ENCODE measurements around the gene TCF3. TPM values are rescaled to one million over a fixed set of nuclear protein-coding genes. Genes with fewer than 3 reads are reported as not detected.

TCF3 gene
- total RNA-seq, 5 donors from 2014 or later (not counting 1 experiment from before 2014, with no cell fraction given), result 63.3 to 107 (median 94.6) TPM

- H3K27ac ChIP-seq (ENCODE audit: low read length), result no peak overlapping the region
- H3K27ac Mint-ChIP-seq, result no peak overlapping the region
- CTCF ChIA-PET, result no interaction called here
- peaks cover 0 to 6% (median 0%) of the 10 kb centered on the region in 3 donors for H3K4me1 Mint-ChIP-seq
- no peaks in the 10 kb centered on the region for H3K9me3 Mint-ChIP-seq
- no peak overlapping the region for H3K4me3 Mint-ChIP-seq
- peaks cover 0 to 4% of the 10 kb centered on the region in 2 donors for H3K27me3 Mint-ChIP-seq
- POLR2A ChIA-PET, result interaction anchor here in 1 of 2 donors (0.5 kb wide), 1 partner anchor 30 kb away, joined by 3 read pairs; no protein-coding TSS in a partner anchor
- H3K27me3 ChIP-seq (replicated peaks in 1 of 2; ENCODE audit: control insufficient read depth in 2 of 2, extremely low read depth in 1 of 2, insufficient read depth in 2 of 2, low read length in 1 of 2), result peaks cover 0 to 50% of the 10 kb centered on the region in 2 experiments
- no peak for DNase-seq
- H3K4me1 ChIP-seq (ENCODE audit: control insufficient read depth in 1 of 2, extremely low read depth in 1 of 2, insufficient read depth in 2 of 2, low read length in 2 of 2), result peaks cover 0 to 5% of the 10 kb centered on the region in 2 experiments
- H3K36me3 Mint-ChIP-seq, result no peaks in the 10 kb centered on the region
- ATAC-seq (replicated peaks in 1 of 4), result no peak
- H3K4me3 ChIP-seq (ENCODE audit: control insufficient read depth in 1 of 2, extremely low read depth in 1 of 2, low read length in 1 of 2), result no peak overlapping the region
- no peaks in the 10 kb centered on the region for H3K9me3 ChIP-seq
- 80% methylated on average over 1 of the region's 4 CpGs for WGBS (ENCODE audit: insufficient coverage)
- H3K36me3 ChIP-seq (ENCODE audit: control insufficient read depth in 2 of 2, extremely low read depth in 1 of 2, insufficient read depth in 1 of 2, low read length in 1 of 2), result no peaks in the 10 kb centered on the region
Measured at GRCh38 chr19:1659084-1659427, 6.6 kb upstream of the TCF3 start.

GRCh38 chr19:1658150-1659083, 6.0 kb upstream of the TCF3 start:
- Histone ChIP-seq H3K27me3 (replicated peaks in 1 of 2; ENCODE audit: control insufficient read depth in 2 of 2, extremely low read depth in 1 of 2, insufficient read depth in 2 of 2, low read length in 1 of 2) (peaks cover 0 to 45% of the 10 kb centered on the region in 2 experiments), H3K36me3 (ENCODE audit: control insufficient read depth in 2 of 2, extremely low read depth in 1 of 2, insufficient read depth in 1 of 2, low read length in 1 of 2) (no peaks in the 10 kb centered on the region), H3K27ac (ENCODE audit: low read length) (no peak overlapping the region), H3K4me3 (ENCODE audit: control insufficient read depth in 1 of 2, extremely low read depth in 1 of 2, low read length in 1 of 2) (no peak overlapping the region), H3K4me1 (ENCODE audit: control insufficient read depth in 1 of 2, extremely low read depth in 1 of 2, insufficient read depth in 2 of 2, low read length in 2 of 2) (peaks cover 0 to 7% of the 10 kb centered on the region in 2 experiments), H3K9me3 (no peaks in the 10 kb centered on the region)
- Mint-ChIP-seq H3K9me3 (no peaks in the 10 kb centered on the region), H3K4me1 (peaks cover 0 to 6% (median 0%) of the 10 kb centered on the region in 3 donors), H3K27me3 (peaks cover 0 to 4% of the 10 kb centered on the region in 2 donors), H3K36me3 (no peaks in the 10 kb centered on the region), H3K27ac (no peak overlapping the region), H3K4me3 (no peak overlapping the region)
- ATAC-seq (replicated peaks in 1 of 4), result no peak
- CTCF ChIA-PET, result no interaction called here
- POLR2A ChIA-PET, result interaction anchor here in 1 of 2 donors (0.5 kb wide), 1 partner anchor 31 kb away, joined by 3 read pairs; no protein-coding TSS in a partner anchor
- 80% methylated on average over 32 of the region's 33 CpGs for WGBS (ENCODE audit: insufficient coverage)
- DNase-seq, result no peak

- DNase-seq (no peak), ATAC-seq (replicated peaks in 1 of 4) (no peak)
- H3K4me3 Mint-ChIP-seq, result no peak overlapping the region
- H3K27me3 Mint-ChIP-seq, result peaks cover 0 to 4% of the 10 kb centered on the region in 2 donors
- H3K27ac Mint-ChIP-seq, result no peak overlapping the region
- no peaks in the 10 kb centered on the region for H3K9me3 ChIP-seq
- H3K27ac ChIP-seq (ENCODE audit: low read length), result no peak overlapping the region
- H3K9me3 Mint-ChIP-seq, result no peaks in the 10 kb centered on the region
- H3K36me3 ChIP-seq (ENCODE audit: control insufficient read depth in 2 of 2, extremely low read depth in 1 of 2, insufficient read depth in 1 of 2, low read length in 1 of 2), result no peaks in the 10 kb centered on the region
- peaks cover 0 to 12% of the 10 kb centered on the region in 2 experiments for H3K4me1 ChIP-seq (ENCODE audit: control insufficient read depth in 1 of 2, extremely low read depth in 1 of 2, insufficient read depth in 2 of 2, low read length in 2 of 2)
- POLR2A ChIA-PET, result no interaction called here
- 85% methylated on average over 12 of the region's 17 CpGs for WGBS (ENCODE audit: insufficient coverage)
- no peaks in the 10 kb centered on the region for H3K36me3 Mint-ChIP-seq
- H3K4me3 ChIP-seq (ENCODE audit: control insufficient read depth in 1 of 2, extremely low read depth in 1 of 2, low read length in 1 of 2), result no peak overlapping the region
- H3K27me3 ChIP-seq (replicated peaks in 1 of 2; ENCODE audit: control insufficient read depth in 2 of 2, extremely low read depth in 1 of 2, insufficient read depth in 2 of 2, low read length in 1 of 2), result peaks cover 0 to 45% of the 10 kb centered on the region in 2 experiments
- peaks cover 0 to 10% (median 4%) of the 10 kb centered on the region in 3 donors for H3K4me1 Mint-ChIP-seq
- CTCF ChIA-PET, result no interaction called here
Measured at GRCh38 chr19:1657746-1658145, 5.3 kb upstream of the TCF3 start.

GRCh38 chr19:1656988-1657536, 4.6 kb upstream of the TCF3 start:
- H3K9me3 ChIP-seq, result no peaks in the 10 kb centered on the region
- Mint-ChIP-seq H3K9me3 (no peaks in the 10 kb centered on the region), H3K36me3 (no peaks in the 10 kb centered on the region), H3K4me3 (no peak overlapping the region), H3K4me1 (peaks cover 0 to 10% (median 4%) of the 10 kb centered on the region in 3 donors), H3K27ac (no peak overlapping the region), H3K27me3 (peaks cover 0 to 4% of the 10 kb centered on the region in 2 donors)
- CTCF ChIA-PET, result no interaction called here
- DNase-seq (no peak), ATAC-seq (replicated peaks in 1 of 4) (no peak)
- no peaks in the 10 kb centered on the region for H3K36me3 ChIP-seq (ENCODE audit: control insufficient read depth in 2 of 2, extremely low read depth in 1 of 2, insufficient read depth in 1 of 2, low read length in 1 of 2)
- H3K27ac ChIP-seq (ENCODE audit: low read length), result no peak overlapping the region
- H3K4me1 ChIP-seq (ENCODE audit: control insufficient read depth in 1 of 2, extremely low read depth in 1 of 2, insufficient read depth in 2 of 2, low read length in 2 of 2), result peaks cover 0 to 12% of the 10 kb centered on the region in 2 experiments
- POLR2A ChIA-PET, result no interaction called here
- H3K27me3 ChIP-seq (replicated peaks in 1 of 2; ENCODE audit: control insufficient read depth in 2 of 2, extremely low read depth in 1 of 2, insufficient read depth in 2 of 2, low read length in 1 of 2), result peaks cover 0 to 45% of the 10 kb centered on the region in 2 experiments
- H3K4me3 ChIP-seq (ENCODE audit: control insufficient read depth in 1 of 2, extremely low read depth in 1 of 2, low read length in 1 of 2), result no peak overlapping the region
- 86% methylated on average over 6 of the region's 8 CpGs for WGBS (ENCODE audit: insufficient coverage)

- CTCF ChIA-PET, result no interaction called here
- H3K4me1 Mint-ChIP-seq, result peaks cover 2 to 10% (median 4%) of the 10 kb centered on the region in 3 donors
- Histone ChIP-seq H3K27me3 (replicated peaks in 1 of 2; ENCODE audit: control insufficient read depth in 2 of 2, extremely low read depth in 1 of 2, insufficient read depth in 2 of 2, low read length in 1 of 2) (peaks cover 0 to 45% of the 10 kb centered on the region in 2 experiments), H3K4me3 (ENCODE audit: control insufficient read depth in 1 of 2, extremely low read depth in 1 of 2, low read length in 1 of 2) (no peak overlapping the region), H3K4me1 (ENCODE audit: control insufficient read depth in 1 of 2, extremely low read depth in 1 of 2, insufficient read depth in 2 of 2, low read length in 2 of 2) (peaks cover 0 to 15% of the 10 kb centered on the region in 2 experiments), H3K36me3 (ENCODE audit: control insufficient read depth in 2 of 2, extremely low read depth in 1 of 2, insufficient read depth in 1 of 2, low read length in 1 of 2) (no peaks in the 10 kb centered on the region), H3K27ac (ENCODE audit: low read length) (no peak overlapping the region), H3K9me3 (no peaks in the 10 kb centered on the region)
- ATAC-seq (replicated peaks in 1 of 4) (no peak), DNase-seq (no peak)
- WGBS (ENCODE audit: insufficient coverage), result 92% methylated on average over 13 of the region's 19 CpGs
- peaks cover 0 to 4% of the 10 kb centered on the region in 2 donors for H3K27me3 Mint-ChIP-seq
- H3K4me3 Mint-ChIP-seq, result no peak overlapping the region
- H3K36me3 Mint-ChIP-seq, result no peaks in the 10 kb centered on the region
- POLR2A ChIA-PET, result no interaction called here
- no peak overlapping the region for H3K27ac Mint-ChIP-seq
- no peaks in the 10 kb centered on the region for H3K9me3 Mint-ChIP-seq
Measured at GRCh38 chr19:1655987-1656608, 3.7 kb upstream of the TCF3 start.
